HEK293T (cell line): ENCODE results near the gene PTPRG.

ENCODE experiments used
- CTCF ChIA-PET: fragments of 350-600 bp; formaldehyde crosslinking; extraction: SDS; loops from one replicate; lab custom pipeline; 2021; ENCODE audit warnings: antibody characterized with exemption, inconsistent platforms; lab: Yijun Ruan, JAX
- POLR2A ChIA-PET: fragments of 350-600 bp; formaldehyde crosslinking; extraction: SDS; loops from one replicate; lab custom pipeline; 2020; ENCODE audit warnings: antibody characterized with exemption, inconsistent platforms; lab: Yijun Ruan, JAX
- DNase-seq: peaks from one replicate; pipeline ENCODE4 v3.0.0; 2012; ENCODE audit warnings: mixed read lengths; ENCODE audit errors: extremely low spot score
- ARNT ChIP-seq: fragments of 450-650 bp; IDR thresholded peaks from 2 replicates; pipeline ENCODE4 v1.6.1; 2017; ENCODE audit warnings: mild to moderate bottlenecking
- BHLHE40 ChIP-seq: fragments of 450-650 bp; IDR thresholded peaks from 2 replicates; pipeline ENCODE4 v1.6.1; 2016; ENCODE audit warnings: mild to moderate bottlenecking, moderate library complexity, borderline replicate concordance
- CTBP1 ChIP-seq: fragments of 450-650 bp; IDR thresholded peaks from 2 replicates; pipeline ENCODE4 v1.6.1; 2016; ENCODE audit warnings: borderline replicate concordance
- ELF4 ChIP-seq: fragments of 450-650 bp; IDR thresholded peaks from 2 replicates; pipeline ENCODE4 v1.6.1; 2017; ENCODE audit warnings: antibody characterized with exemption
- FOXA1 ChIP-seq: fragments of 450-650 bp; IDR thresholded peaks from 2 replicates; pipeline ENCODE4 v1.6.1; 2016; ENCODE audit warnings: mild to moderate bottlenecking
- FOXK2 ChIP-seq: fragments of 450-650 bp; IDR thresholded peaks from 2 replicates; pipeline ENCODE4 v1.6.1; 2016; ENCODE audit warnings: mild to moderate bottlenecking
- FOXM1 ChIP-seq: fragments of 450-650 bp; IDR thresholded peaks from 2 replicates; pipeline ENCODE4 v1.6.1; 2017; ENCODE audit warnings: mild to moderate bottlenecking, borderline replicate concordance
- HDGF ChIP-seq: fragments of 450-650 bp; IDR thresholded peaks from 2 replicates; pipeline ENCODE4 v1.6.1; 2017; ENCODE audit warnings: antibody characterized with exemption, borderline replicate concordance
- L3MBTL2 ChIP-seq: fragments of 450-650 bp; conservative IDR thresholded peaks from 2 replicates; pipeline ENCODE4 v1.6.1; 2016; ENCODE audit warnings: mild to moderate bottlenecking
- LEF1 ChIP-seq: fragments of 450-650 bp; IDR thresholded peaks from 2 replicates; pipeline ENCODE4 v1.6.1; 2017; ENCODE audit warnings: mild to moderate bottlenecking, borderline replicate concordance
- NFRKB ChIP-seq: fragments of 450-650 bp; IDR thresholded peaks from 2 replicates; pipeline ENCODE4 v1.6.1; 2016; ENCODE audit warnings: mild to moderate bottlenecking, moderate library complexity
- PKNOX1 ChIP-seq: fragments of 450-650 bp; IDR thresholded peaks from 2 replicates; pipeline ENCODE4 v1.6.1; 2016
- SP1 ChIP-seq: fragments of 450-650 bp; IDR thresholded peaks from 2 replicates; pipeline ENCODE4 v1.6.1; 2017
- SUZ12 ChIP-seq: fragments of 450-650 bp; IDR thresholded peaks from 2 replicates; pipeline ENCODE4 v1.6.1; 2016; ENCODE audit warnings: mild to moderate bottlenecking
- TARDBP ChIP-seq: fragments of 450-650 bp; IDR thresholded peaks from 2 replicates; pipeline ENCODE4 v1.6.1; 2016
- ZNF384 ChIP-seq: fragments of 450-650 bp; IDR thresholded peaks from 2 replicates; pipeline ENCODE4 v1.6.1; 2016

Gene PTPRG

GRCh38 chr3:61927332-61927731 is 366.0 kb downstream of the PTPRG start:
- TF ChIP-seq LEF1 (no peak), ARNT (no peak), NFRKB (no peak), TARDBP (no peak)
- ChIA-PET POLR2A (no interaction called here), CTCF (interaction anchor here (1.6 kb wide), 1 partner anchor 10 kb away, joined by 7 read pairs; no protein-coding TSS in a partner anchor)
- DNase-seq, result no peak

- POLR2A ChIA-PET, result no interaction called here
- CTCF ChIA-PET, result interaction anchor here (1.6 kb wide), 1 partner anchor 9 kb away, joined by 7 read pairs; no protein-coding TSS in a partner anchor
- no peak for TF ChIP-seq TARDBP
- TF ChIP-seq FOXA1, result no peak
- TF ChIP-seq BHLHE40, result no peak
- TF ChIP-seq FOXM1, result no peak
- no peak for TF ChIP-seq ZNF384
- no peak for TF ChIP-seq L3MBTL2
- no peak for TF ChIP-seq NFRKB
- no peak for TF ChIP-seq SP1
- TF ChIP-seq SUZ12, result no peak
- TF ChIP-seq CTBP1, result no peak
- TF ChIP-seq PKNOX1, result no peak
- TF ChIP-seq LEF1, result no peak
- no peak for TF ChIP-seq HDGF
- TF ChIP-seq ELF4, result no peak
- TF ChIP-seq ARNT, result no peak
- no peak for TF ChIP-seq FOXK2
- no peak for DNase-seq
Observed at GRCh38 chr3:61928039-61928438, 366.7 kb downstream of the PTPRG start.

- TF ChIP-seq L3MBTL2, result no peak
- no peak for TF ChIP-seq TARDBP
- no peak for TF ChIP-seq LEF1
- no peak for TF ChIP-seq ZNF384
- TF ChIP-seq SUZ12, result no peak
- TF ChIP-seq SP1, result no peak
- no peak for TF ChIP-seq FOXM1
- TF ChIP-seq ARNT, result no peak
- TF ChIP-seq ELF4, result no peak
- TF ChIP-seq CTBP1, result no peak
- no peak for TF ChIP-seq FOXK2
- no peak for TF ChIP-seq FOXA1
- no peak for TF ChIP-seq HDGF
- no peak for TF ChIP-seq NFRKB
- TF ChIP-seq PKNOX1, result no peak
- TF ChIP-seq BHLHE40, result no peak
- DNase-seq, result no peak
- ChIA-PET POLR2A (no interaction called here), CTCF (no interaction called here)
Observed at GRCh38 chr3:61928776-61929314, 367.5 kb downstream of the PTPRG start.

- no peak for DNase-seq
- TF ChIP-seq PKNOX1 (no peak), L3MBTL2 (no peak), LEF1 (no peak)
- POLR2A ChIA-PET, result no interaction called here
- CTCF ChIA-PET, result no interaction called here
Observed at GRCh38 chr3:61929617-61930016, 368.2 kb downstream of the PTPRG start.

- no peak for DNase-seq
- TF ChIP-seq SUZ12 (no peak), BHLHE40 (no peak), ARNT (no peak), SP1 (no peak), PKNOX1 (no peak), ZNF384 (no peak)
- ChIA-PET CTCF (no interaction called here), POLR2A (no interaction called here)
Observed at GRCh38 chr3:61932499-61932898, 371.1 kb downstream of the PTPRG start.

GRCh38 chr3:61933798-61934504 is 372.6 kb downstream of the PTPRG start:
- no peak for TF ChIP-seq FOXK2
- no peak for TF ChIP-seq FOXM1
- TF ChIP-seq ARNT, result no peak
- TF ChIP-seq FOXA1, result no peak
- no peak for TF ChIP-seq ZNF384
- no peak for TF ChIP-seq TARDBP
- no peak for TF ChIP-seq L3MBTL2
- no peak for TF ChIP-seq LEF1
- no peak for TF ChIP-seq SP1
- TF ChIP-seq HDGF, result no peak
- no peak for TF ChIP-seq CTBP1
- no peak for TF ChIP-seq SUZ12
- TF ChIP-seq ELF4, result no peak
- no peak for TF ChIP-seq PKNOX1
- no peak for TF ChIP-seq BHLHE40
- TF ChIP-seq NFRKB, result no peak
- ChIA-PET POLR2A (no interaction called here), CTCF (interaction anchor here (0.5 kb wide), 1 partner anchor 197 kb away, joined by 5 read pairs; no protein-coding TSS in a partner anchor)
- DNase-seq, result no peak
